Right kidney (tissue), 1 donor: Measurements from ENCODE around the gene CHRNB1.

Source experiments
- DNase-seq: peaks from one replicate; pipeline ENCODE4 v3.0.0-alpha.2; 2016

The CHRNB1 gene

DNA sequence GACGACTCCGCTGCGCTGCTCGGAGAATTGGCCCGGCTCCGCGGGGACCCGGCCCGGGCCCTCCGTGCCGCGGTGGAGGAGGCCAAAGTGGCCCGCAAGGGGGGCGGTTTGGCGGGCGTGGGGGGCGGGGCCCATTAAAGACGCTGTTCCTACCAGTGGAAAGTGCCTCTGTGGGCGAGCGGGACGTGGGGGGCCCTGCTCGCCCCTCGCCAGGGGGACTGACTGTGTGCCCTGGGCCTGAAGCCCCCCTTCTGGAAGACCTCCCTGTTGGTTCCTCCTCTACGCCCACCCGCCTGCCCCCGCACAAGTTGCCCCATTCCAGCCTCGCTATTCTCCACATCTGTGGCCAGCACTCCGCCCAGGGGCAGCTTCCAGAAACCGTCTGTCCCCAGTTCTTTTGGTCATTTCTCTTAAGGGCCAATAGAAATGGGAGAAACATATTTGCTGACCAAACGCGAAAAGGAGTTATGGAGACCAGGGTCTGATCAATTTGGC, 7.4 kb upstream of the CHRNB1 start:
- no peak for DNase-seq

DNA sequence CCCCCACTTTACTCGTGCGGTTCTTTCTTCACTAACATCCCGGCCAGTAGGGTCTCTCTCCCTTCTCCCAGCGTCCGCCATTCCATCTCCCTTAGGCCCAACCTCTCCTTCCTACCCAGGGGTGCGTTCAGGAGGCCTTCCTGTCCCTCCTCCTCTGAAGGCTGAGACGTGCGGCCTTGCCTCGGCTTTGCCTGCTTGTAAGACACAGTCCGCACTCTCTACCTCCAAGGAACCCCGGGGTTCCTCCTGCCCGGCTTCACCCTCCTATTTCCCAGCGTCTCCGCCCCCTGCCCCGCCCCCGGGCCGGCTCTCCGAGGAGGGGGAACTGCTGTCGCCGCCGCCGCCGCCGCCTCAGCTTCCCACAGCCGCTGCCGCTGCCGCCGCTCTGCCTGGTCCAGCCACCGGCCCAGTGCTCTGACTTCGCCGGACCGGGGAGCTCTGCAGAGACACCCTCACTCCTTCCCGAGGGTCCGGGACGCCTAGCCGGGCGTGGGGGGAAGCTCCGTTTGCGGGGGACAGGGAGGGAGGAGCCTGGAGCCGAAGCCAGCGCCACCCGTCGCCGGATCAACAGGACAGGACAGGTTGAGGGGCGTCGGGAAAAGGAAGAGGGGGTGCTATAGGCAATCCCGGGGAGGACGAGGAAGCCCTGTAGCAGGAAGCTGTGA, 6.8 kb upstream of the CHRNB1 start:
- DNase-seq: peak; percentile 80

DNA sequence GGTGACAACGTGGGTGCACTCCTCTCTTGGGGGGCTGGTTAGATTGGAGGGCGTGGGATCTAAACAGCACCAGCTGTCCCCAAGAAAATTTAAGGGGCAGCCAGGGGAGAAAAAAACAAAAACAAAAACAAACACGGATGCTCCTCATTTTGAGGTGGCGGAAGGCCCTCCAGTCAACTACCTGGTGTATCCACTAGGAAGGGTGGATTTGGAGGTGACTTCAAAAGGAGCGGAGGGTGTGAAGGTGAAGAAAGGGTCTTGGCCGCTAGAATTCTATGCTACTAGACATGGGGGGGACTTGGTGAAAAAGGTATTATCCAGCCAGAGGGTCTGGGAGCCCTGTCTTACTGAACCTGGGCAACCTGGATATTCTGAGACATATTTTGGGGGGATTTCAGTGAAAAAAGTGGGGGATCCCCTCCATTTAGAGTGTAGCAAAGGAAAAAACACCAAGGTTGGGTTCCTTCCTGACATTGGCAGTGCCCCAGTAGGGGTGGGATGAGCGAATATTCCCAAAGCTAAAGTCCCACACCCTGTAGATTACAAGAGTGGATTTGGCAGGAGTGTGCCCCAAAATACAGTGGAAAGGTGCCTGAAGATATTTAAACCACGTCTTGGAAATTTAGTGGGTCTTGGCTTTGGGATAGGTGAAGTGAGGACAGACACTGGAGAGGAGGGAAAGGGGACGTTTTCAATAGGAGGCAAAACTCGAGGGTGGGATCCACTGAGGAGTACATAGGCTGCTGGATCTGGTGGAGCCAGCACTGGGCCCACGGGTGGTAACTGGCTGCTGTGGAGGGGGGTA, 6.0 kb upstream of the CHRNB1 start:
- DNase-seq: no peak

DNA sequence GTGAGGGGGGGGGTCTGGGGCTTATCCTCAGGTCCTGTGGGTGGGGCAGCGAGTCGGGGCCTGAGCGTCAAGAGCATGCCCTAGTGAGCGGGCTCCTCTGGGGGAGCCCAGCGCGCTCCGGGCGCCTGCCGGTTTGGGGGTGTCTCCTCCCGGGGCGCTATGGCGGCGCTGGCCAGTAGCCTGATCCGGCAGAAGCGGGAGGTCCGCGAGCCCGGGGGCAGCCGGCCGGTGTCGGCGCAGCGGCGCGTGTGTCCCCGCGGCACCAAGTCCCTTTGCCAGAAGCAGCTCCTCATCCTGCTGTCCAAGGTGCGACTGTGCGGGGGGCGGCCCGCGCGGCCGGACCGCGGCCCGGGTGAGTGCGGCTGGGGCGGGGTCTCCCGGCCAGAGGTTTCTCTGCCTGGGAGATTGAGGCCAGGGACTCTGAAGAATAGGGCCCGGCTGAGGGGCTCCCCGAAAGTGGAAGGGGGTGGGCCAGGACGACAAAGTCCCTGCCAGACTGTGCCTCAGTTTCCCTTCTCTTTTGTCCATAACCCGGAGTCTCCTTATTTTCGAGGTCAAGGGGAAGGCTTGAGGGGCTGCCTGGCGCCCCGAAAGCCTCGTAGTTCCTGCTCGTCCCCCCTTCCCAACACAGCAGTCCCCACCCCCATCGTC, 5.3 kb upstream of the CHRNB1 start, which contains the start of gene FGF11:
Gene FGF11 (plus strand): TSS at position 51 of the 651 bp plus-strand sequence. CDS start 109 bp downstream, at position 160.
- DNase-seq: peak; percentile 50

DNA sequence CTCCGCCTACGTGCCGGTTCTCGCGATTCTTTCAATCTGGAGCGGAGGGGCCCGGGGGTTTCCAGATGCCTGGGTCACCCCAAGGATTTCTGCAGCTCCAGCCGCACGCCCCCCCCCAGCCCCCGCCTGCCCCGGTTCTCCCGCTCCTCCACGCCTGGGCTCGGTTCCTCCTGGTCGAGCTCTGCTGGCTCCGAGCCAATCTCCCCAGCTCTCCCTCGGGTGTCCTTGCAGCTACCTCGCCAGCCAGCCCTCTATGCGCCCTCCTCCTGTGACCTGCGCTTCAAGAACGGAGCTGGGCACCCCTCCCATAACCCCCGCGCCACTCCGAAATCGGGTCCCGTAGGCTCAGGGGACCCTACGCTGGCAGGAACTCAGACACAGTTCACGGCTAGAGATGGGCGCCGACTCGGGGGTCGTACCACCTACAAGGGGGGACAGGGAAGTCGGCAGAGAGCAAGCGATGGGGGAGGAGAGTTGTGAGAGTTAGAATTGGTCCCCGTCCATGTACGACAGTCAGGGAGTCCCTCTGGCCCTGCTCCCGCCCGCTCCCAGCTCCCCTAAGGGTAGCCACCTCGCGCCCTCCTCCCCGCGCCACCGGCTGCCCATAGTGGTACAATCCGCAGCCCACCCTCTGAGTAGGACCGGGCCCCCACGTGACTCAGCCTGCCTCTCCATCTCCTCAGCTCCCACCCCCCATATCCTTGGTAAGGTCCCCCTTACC, 4.6 kb upstream of the CHRNB1 start:
- DNase-seq: peak; percentile 87

DNA sequence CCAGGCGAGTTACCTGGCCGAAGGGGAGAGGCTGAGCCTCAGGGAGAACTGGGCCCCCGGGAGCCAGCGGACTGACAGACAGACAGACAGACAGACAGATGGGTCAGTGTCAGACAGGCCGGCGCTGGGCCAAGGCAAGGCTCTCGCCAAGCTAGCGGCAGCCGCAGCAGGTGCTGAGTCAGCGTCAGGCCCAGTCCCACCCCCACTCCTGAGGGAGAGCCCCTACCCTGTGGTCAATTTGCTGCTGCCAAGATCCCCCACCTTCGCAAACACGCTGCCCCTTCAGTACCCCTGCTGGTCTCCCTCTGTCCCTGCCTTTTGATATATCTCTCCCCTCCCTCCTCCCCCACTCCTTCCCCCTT, 4.0 kb upstream of the CHRNB1 start:
- no peak for DNase-seq

DNA sequence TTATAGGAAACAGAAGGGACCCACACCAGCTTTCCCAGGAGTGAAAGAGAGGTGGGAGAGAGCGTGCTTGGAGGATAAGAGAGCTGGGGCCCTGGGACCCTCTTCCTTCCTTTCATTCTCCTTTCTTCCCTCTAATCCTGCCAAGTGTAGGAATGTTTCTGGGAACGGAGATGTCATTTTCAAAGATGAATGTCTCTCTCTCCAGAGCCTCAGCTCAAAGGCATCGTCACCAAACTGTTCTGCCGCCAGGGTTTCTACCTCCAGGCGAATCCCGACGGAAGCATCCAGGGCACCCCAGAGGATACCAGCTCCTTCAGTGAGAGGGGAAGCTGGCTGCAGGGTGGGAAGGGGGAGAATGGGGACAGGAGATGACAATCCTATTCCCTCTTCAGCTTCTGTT, 3.6 kb upstream of the CHRNB1 start:
- no peak for DNase-seq

DNA sequence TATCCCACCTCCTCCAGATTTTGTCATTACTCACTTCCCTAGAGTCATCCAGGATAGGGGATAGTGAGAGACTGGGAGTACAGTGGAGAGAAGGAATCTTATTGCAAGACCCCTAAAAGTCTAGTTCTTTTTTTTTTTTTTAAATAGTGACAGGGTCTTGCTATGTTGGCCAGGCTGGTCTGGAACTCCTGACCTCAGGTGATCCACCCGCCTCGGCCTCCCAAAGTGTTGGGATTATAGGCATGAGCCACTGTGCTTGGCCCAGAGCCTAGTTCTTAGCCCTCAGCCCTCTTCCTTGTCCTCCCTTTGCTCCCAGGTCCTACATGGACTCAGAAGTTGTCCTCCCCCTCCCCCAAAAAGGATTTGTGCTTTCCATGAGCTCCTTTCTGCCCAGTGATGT, 2.7 kb upstream of the CHRNB1 start:
- no peak for DNase-seq

DNA sequence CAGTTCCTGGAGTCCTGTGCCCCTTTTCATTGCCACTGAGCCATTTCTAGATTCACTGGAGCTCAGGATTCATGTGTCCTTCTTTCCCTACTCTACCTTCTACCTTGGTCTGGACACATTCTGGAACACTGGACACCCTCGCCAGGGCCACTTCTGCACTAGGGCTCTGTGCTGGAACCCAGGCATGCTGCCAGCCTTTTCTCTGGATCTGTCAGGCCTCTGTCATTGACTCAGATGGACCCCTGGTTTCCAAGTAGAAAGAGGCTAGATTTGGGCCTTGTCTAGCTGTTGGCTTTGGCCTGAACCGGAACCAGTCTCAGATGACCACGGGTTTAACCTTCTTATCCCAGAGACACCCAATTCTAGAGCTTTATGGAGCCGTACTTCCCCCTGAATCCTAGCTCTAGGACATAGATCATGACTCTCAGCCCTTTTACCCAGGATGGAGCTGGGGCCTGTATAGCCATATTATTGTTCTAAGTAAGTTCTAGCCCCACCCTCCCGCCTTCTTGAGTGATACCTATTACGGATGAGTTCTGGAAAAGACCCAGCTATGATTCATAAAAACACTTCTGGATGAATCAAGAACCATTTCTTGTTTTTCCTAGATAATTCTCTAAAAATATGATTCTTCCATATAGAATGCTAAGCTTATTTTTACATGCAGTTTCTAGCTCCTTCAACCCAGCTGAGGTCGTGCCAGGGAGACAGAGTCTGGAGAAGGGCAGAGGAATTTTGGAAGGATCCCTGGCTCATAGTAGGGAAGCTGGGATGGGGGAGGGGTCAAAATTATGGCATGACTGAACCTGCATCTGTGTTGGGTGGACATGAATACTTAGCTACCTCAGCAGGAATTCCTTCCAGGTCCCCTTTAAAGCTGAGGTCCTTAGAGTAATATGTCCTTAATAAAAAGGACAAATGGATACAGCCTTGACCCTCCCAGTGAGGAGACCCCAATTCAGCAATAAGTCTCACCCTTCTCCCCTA, 1.1 kb upstream of the CHRNB1 start:
- no peak for DNase-seq

DNA sequence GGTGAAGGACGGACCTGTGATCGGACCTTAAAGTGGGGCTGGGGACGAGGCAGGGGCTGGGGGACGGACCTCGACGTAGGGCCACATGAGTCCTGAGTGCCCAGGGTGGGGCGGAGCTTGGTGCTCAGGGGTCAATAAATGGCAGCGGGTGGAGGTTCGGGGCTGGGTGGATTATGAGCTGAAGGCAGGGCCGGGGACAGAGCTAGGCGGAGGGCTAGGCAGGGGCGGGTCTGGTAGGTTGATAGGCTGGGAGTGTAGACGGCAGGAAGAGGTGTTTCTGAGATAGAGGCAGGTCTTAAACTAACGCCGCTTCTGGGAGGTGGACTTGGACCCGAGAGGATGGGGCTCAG, 733 bp downstream of the CHRNB1 start:
- no peak for DNase-seq

DNA sequence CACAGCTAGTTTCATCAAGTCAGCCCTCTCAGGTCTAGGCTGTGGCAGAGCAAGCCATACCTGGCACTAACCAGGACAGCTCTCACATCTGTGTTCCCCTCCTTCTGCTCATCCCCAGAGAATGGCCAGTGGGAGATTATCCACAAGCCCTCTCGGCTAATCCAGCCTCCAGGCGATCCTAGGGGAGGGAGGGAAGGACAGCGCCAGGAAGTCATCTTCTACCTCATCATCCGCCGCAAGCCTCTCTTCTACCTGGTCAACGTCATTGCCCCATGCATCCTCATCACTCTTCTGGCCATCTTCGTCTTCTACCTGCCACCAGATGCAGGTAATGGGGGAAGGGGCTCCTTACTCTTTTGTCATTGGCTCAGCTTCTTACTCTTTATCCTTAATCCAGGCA, 3.6 kb downstream of the CHRNB1 start:
- no peak for DNase-seq

DNA sequence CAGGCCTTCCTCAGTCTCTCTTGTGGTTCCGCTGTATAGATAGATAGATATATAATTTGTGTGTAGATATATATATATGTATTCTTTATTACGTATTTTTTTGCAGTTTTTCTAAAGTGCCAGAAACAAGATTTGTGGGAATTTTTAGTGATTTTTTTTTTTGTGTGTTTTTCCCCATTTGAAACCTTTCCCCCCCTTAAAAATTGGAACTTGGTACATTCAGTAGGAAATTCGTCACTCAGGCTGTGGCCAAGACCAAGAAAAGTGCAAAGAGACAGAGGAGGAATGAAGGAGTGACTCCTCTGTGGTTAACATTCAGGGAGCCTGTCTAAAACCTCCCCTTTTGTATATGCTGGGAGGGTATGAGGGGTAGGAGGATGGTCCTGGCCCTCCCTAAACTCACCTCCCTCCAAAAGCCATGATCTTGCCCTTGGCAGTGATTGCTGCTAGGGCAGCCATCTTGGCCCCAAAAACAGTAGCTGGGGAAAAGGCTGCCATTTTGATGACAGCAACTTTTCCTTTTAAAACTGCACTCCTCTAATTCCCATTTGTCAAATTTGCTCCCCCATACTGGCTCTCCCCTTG, 15.2 kb downstream of the CHRNB1 start:
- DNase-seq: no peak

DNA sequence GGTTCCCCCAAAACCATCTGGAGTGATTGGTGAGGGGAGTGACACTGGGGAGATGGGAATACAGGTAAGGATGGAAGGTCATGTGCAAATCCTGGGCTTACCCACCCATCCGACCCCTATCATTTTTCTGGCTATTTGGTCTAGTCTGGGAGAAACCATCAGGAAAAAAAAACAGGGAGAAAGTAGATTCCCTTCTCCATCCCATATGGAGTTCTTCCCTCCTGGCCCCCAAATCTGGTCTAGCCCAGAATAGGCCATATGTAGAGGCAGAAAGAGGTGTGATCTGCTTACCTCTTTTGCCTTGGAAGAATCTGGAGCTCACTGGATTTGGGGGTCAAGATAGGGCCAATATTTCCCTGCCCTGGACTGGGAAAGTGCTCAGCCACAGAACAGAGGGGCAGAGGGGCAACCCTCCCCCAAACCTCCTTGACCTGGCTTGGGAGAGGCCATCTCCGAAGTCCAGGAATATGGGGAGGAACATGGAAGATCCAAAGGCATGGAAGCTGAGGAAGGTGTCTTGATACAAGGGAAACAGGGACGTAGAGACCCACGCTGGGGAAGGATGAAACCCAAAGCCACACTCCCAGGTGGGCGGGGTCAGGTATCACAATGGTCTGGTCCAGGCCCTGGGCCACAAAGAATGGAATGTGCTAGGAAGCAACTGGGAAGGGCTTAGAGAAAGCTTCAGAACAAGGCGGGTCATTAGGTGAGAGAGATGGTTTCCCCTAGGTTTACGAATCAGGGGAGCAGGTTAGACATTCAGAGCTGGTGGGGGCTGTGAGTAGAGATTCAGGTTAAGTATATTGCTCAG, 16.2 kb downstream of the CHRNB1 start:
- no peak for DNase-seq

DNA sequence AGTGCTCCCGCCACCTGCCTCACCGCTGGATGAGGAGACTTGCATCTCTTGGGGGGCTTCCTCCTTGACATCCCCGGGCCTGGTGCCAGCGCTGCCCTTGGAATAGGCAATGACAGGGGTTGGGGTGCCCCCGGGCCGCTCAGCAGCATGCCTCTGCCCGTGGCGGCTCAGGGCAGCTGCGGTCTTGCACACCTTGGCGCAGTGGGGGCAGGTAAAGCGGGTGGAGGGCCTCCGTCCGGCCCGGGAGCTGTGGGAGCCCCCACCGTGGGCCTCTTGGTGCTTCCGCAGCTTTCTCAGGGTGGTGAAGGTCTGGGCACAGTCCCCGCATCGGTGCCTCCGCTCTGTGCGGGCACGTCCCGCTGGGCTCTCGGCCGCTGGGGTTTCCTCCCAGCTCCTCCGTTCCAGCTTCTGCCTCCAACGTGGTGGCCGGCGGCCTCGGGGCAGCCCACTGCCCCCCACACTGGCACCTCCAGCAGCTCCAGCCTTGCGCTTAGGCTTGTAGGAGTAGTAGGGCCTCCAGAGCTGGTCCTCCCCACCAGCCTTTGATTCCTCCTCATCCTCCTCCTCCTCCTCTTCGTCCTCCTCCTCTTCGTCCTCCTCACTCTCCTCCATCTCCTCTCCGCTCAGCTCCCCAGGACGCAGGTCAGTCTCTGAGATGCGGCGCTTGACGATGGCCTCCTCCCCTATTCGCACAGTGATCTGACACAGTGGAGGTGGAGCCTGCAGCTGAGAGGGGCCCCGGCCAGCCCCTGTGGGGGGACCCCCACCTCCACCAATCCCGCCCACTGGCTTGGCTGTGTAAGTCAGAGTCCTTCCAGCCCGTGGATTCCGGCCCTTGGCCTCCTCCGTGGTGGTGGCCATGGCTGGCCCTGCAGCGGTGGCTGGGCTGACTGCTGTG, 17.9 kb downstream of the CHRNB1 start:
- no peak for DNase-seq

DNA sequence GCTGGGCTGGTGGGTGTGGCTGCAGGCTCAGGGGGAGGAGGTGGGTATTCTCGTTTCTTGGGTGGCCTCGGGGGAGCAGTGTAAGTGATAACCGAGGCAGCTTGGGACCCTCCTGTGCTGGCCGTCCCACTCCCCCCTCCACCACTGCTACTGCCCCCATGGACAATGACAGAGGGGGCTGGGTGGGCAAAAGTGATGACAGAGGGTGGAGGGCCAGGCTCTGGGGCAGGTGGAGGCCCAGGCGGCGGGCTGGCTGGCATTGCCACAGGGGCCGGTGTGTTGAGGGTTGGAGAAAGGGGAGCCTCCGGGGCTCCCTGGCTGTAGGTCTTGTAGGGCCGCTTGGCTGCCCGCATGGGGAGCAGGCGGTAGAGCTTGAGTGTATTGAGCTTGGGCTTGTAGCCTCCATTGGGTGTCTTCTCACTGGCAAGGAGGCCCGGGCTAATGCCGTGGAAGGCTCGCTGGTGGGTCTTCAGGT, 18.5 kb downstream of the CHRNB1 start:
- DNase-seq: no peak

DNA sequence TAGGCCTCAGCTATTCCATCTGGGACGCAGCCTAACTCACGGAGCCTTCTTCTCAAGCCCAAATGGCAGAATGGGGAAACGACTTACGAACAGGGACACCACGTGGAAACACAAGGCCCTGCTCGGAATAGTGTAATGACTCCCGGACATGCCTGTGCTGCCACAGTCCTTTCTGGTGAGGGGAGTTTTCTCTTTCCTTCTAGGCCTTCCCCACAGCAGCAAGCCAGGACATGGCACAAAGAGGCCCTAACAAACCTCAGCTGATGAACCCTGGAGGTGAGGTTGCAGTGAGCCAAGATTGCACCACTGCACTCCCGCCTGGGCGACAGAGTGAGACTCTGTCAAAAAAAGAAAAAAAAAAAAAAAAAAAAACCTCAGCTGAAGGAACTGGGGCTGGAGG, 19.2 kb downstream of the CHRNB1 start:
- no peak for DNase-seq

DNA sequence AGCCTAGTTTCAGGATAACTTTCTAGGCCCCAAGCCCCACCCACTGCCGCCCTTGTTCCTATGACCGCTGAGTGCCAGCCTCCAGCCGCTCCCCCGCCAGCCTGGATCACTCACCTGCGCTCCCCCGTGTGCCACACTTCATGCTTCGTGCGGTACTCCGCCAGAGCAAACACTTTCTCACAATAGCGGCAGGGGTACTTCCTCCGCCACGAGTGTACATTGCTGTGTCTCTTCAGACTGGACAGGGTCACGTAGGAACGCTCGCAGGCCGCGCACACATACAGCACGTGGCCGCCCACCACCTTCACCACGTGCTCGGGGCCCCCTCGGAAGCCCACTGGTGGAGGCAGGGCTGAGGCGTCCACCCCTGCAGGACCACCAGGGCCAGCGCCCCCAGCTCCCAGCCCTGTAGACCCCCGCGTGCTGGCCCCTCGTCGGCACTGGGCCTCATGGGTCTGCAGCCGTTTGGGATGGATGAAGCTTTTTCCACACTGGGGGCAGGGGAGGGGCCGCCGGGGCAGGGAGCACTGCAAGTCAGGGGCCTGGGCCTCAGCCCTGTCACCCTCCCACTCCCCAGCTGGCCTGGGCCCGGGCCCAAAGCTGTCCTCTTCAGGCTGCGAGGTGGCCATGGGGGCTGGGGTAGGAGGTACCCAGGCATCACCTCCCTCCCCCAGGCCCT, 20.9 kb downstream of the CHRNB1 start:
- peak; percentile 50 for DNase-seq

DNA sequence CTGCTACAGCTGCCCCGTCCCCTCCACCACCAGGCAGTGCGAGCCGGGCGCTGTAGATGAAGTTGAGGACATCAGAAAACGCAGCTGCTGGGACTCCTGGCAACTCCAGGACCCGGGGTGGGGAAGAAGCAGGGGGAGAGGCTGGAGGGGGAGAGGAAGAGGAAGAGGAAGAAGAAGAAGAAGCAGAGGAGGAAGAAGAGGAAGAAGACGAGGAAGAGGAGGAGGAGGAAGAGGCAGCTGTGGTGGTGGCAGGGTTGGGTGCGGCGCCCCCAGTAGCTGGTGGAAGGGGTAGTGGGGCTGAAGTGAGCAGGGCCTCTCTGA, 21.4 kb downstream of the CHRNB1 start:
- DNase-seq: no peak
